Stomach (tissue), 4 donors: ENCODE results near the gene PSAT1.

ENCODE experiments used
- EP300 ChIP-seq: sonication (generic); formaldehyde crosslinking; IDR thresholded peaks from one replicate; pipeline ENCODE4 v1.6.1; 2017; ENCODE audit warnings: antibody characterized with exemption
- POLR2A ChIP-seq, 4 donors: fragments of 450-650 bp; IDR thresholded peaks; one replicate each; pipeline ENCODE4 v1.6.1; 2016; ENCODE audit warnings: antibody characterized with exemption in 4 of 4, control low read depth in 2 of 4, mild to moderate bottlenecking in 1 of 4, moderate library complexity in 1 of 4
- POLR2AphosphoS5 ChIP-seq, 3 donors: sonication (generic); formaldehyde crosslinking; IDR thresholded peaks; one replicate each; pipeline ENCODE4 v1.6.1; 2016; ENCODE audit warnings: antibody characterized with exemption in 3 of 3
- TF ChIP-seq, protein P1 (sequence below), 7 experiments: fragments of 450-650 bp in 4 of 7; fragments of 200-600 bp in 3 of 7; sonication (generic) in 3 of 7; IDR thresholded peaks; one replicate each; pipeline ENCODE4 v1.5.1; 2016 to 2019; ENCODE audit warnings: antibody characterized with exemption in 7 of 7, control low read depth in 2 of 7, mild to moderate bottlenecking in 1 of 7

DNA sequence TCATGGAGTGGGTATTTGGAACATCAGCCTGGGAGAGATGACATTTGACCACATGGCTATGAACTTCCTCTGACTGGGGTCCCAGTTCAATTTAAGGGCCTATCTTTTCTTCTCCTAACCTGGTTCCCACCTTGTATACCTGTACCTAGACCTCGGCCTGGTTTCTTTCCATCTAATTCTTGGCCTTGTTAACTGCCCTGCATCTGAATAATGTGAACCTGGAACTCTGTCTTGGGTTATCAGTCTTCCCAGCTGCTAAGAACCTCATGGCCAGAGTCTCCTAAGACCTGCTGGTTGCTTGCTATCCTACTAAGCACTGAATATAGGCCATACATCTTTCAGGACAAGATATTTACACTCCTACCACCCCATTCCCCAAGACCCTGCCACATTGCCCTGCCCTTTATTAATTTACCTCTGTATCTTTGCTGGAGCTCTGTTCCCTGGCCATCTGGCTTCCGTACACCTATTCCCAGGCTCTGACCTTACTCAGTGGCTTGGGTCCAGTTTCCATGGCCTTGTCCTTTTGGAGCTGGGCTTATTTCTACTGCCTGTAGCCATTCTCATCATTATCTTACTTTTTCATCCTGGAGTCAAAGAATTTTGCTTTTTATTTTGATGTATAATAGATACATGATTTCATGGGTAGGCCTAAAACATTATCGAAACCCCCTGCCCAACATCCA lies 6.6 kb downstream of the PSAT1 start:
- TF ChIP-seq POLR2AphosphoS5 (IDR thresholded peaks at IDR 0.05) (no peak), POLR2A (IDR thresholded peaks at IDR 0.05) (no peak), EP300 (no peak)
- TF ChIP-seq, protein P1, sequence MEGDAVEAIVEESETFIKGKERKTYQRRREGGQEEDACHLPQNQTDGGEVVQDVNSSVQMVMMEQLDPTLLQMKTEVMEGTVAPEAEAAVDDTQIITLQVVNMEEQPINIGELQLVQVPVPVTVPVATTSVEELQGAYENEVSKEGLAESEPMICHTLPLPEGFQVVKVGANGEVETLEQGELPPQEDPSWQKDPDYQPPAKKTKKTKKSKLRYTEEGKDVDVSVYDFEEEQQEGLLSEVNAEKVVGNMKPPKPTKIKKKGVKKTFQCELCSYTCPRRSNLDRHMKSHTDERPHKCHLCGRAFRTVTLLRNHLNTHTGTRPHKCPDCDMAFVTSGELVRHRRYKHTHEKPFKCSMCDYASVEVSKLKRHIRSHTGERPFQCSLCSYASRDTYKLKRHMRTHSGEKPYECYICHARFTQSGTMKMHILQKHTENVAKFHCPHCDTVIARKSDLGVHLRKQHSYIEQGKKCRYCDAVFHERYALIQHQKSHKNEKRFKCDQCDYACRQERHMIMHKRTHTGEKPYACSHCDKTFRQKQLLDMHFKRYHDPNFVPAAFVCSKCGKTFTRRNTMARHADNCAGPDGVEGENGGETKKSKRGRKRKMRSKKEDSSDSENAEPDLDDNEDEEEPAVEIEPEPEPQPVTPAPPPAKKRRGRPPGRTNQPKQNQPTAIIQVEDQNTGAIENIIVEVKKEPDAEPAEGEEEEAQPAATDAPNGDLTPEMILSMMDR (IDR thresholded peaks at IDR 0.05): no peak
